Measurements from ENCODE around the gene CLNK.
"Not testable (repeated sequence)": the region's sequence is repeated elsewhere in the genome, so short reads cannot be mapped to it uniquely, and the experiment has no call there.

Gene CLNK

GRCh38 chr4:10576236-10576635, 108.3 kb downstream of the CLNK start:
- DNase-seq = no peak

GRCh38 chr4:10575414-10575813, 109.2 kb downstream of the CLNK start:
- no peak for DNase-seq

- not testable (repeated sequence) for DNase-seq
These were observed 110.0 kb downstream of the CLNK start for GRCh38 chr4:10574553-10574952.

GRCh38 chr4:10571909-10572308, 112.7 kb downstream of the CLNK start:
- no peak for DNase-seq

GRCh38 chr4:10569491-10569890, 115.1 kb downstream of the CLNK start:
- no peak for DNase-seq

- no peak for DNase-seq
These were observed 116.8 kb downstream of the CLNK start for GRCh38 chr4:10567766-10568165.

GRCh38 chr4:10565166-10565780, 119.3 kb downstream of the CLNK start:
- DNase-seq = peak in 2 of 4 experiments; percentile 13 to 26

- DNase-seq = peak; percentile 72 to 82 (median 78)
These were observed 129.9 kb downstream of the CLNK start for GRCh38 chr4:10554694-10555093.

GRCh38 chr4:10554121-10554520, 130.4 kb downstream of the CLNK start:
- DNase-seq = peak in 2 of 4 experiments; percentile 35 to 64

GRCh38 chr4:10552591-10553280, 131.8 kb downstream of the CLNK start:
- no peak for DNase-seq

GRCh38 chr4:10535912-10536311, 148.7 kb downstream of the CLNK start:
- no peak for DNase-seq

- DNase-seq = no peak
These were observed 149.7 kb downstream of the CLNK start for GRCh38 chr4:10534820-10535219.

- no peak for DNase-seq
These were observed 152.4 kb downstream of the CLNK start for GRCh38 chr4:10532155-10532554.

GRCh38 chr4:10530137-10530786, 154.3 kb downstream of the CLNK start:
- no peak for DNase-seq

GRCh38 chr4:10529291-10530136, 155.1 kb downstream of the CLNK start:
- DNase-seq = no peak

GRCh38 chr4:10527438-10527837, 157.1 kb downstream of the CLNK start:
- DNase-seq = no peak

- DNase-seq = no peak
These were observed 157.9 kb downstream of the CLNK start for GRCh38 chr4:10526429-10527222.

GRCh38 chr4:10524196-10524833, 160.3 kb downstream of the CLNK start:
- DNase-seq = peak; percentile 2 to 35 (median 32)

GRCh38 chr4:10521424-10521823, 163.1 kb downstream of the CLNK start:
- DNase-seq = no peak

GRCh38 chr4:10509733-10510132, 174.8 kb downstream of the CLNK start:
- no peak for DNase-seq

- DNase-seq = no peak
These were observed 178.5 kb downstream of the CLNK start for GRCh38 chr4:10506077-10506476.

All from suppressor macrophage (primary cell).